Lower leg skin (tissue), 3 donors: ENCODE data around the gene CDADC1.

ENCODE experiments used
- POLR2A ChIP-seq, 2 donors: fragments of 450-650 bp; IDR thresholded peaks; one replicate each; pipeline ENCODE4 v1.6.1; 2016 to 2017; ENCODE audit warnings: antibody characterized with exemption in 2 of 2, mild to moderate bottlenecking in 1 of 2, moderate library complexity in 1 of 2
- TF ChIP-seq, protein P1 (sequence below), 3 donors: fragments of 450-650 bp; IDR thresholded peaks; one replicate each; pipeline ENCODE4 v1.5.1; 2016; ENCODE audit warnings: antibody characterized with exemption in 3 of 3, mild to moderate bottlenecking in 3 of 3, moderate library complexity in 2 of 3

DNA sequence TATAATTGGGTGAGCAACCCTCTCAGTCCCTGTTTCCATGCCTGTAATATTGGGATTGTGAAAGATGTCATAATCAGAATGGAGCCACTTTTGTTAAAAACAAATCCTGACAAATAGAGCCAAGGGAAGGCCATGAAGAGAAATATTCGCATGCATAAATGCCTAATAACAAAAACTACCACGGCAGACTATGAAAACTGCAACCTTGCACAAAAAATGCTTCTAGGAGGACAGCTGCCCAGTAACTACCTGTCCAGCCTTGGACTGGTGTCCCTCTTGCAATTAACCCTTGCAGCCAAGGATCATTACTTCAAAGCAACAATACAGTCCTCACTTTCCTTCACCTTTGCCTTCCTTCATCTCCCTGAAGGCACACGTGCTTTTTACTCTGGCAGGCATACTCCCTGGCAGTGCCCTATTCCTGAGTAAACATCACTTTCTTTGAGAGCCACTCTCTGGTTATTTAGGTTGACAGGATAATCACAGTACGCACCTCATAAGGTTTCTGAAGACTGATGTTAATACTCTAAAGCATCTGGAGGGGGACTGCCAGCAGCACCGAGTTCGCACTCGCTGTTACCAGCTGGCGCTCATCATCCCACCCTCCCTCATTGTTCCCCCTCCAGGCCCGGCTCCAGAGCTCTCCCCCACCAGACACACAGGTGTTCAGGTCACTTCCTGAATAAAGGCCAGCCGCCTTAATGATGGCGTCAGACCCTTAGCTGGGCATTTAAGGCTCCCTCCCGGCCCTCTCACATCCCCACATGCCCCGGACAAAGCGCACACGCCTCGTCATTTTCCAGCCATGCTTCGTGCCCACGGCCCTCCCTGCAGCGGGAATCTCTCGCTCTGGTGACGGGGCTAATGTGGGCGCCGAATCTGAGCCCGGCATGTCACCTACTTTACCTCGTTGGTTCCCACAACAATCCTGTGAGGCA, 57.3 kb downstream of the CDADC1 start:
- no peak for TF ChIP-seq POLR2A (IDR thresholded peaks at IDR 0.05)
- TF ChIP-seq, protein P1, sequence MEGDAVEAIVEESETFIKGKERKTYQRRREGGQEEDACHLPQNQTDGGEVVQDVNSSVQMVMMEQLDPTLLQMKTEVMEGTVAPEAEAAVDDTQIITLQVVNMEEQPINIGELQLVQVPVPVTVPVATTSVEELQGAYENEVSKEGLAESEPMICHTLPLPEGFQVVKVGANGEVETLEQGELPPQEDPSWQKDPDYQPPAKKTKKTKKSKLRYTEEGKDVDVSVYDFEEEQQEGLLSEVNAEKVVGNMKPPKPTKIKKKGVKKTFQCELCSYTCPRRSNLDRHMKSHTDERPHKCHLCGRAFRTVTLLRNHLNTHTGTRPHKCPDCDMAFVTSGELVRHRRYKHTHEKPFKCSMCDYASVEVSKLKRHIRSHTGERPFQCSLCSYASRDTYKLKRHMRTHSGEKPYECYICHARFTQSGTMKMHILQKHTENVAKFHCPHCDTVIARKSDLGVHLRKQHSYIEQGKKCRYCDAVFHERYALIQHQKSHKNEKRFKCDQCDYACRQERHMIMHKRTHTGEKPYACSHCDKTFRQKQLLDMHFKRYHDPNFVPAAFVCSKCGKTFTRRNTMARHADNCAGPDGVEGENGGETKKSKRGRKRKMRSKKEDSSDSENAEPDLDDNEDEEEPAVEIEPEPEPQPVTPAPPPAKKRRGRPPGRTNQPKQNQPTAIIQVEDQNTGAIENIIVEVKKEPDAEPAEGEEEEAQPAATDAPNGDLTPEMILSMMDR (IDR thresholded peaks at IDR 0.05), result no peak
